NCI-H526 (cell line): ENCODE measurements around the gene ARL8A.

ENCODE experiments used
- DNase-seq, 2 experiments: peaks; one replicate each; lab custom pipeline; 2025; lab: John Stamatoyannopoulos, UW

Gene ARL8A

GRCh38 chr1:202135221-202135721 is 9.3 kb downstream of the ARL8A start:
- DNase-seq = peak; percentile 32 to 71

DNA sequence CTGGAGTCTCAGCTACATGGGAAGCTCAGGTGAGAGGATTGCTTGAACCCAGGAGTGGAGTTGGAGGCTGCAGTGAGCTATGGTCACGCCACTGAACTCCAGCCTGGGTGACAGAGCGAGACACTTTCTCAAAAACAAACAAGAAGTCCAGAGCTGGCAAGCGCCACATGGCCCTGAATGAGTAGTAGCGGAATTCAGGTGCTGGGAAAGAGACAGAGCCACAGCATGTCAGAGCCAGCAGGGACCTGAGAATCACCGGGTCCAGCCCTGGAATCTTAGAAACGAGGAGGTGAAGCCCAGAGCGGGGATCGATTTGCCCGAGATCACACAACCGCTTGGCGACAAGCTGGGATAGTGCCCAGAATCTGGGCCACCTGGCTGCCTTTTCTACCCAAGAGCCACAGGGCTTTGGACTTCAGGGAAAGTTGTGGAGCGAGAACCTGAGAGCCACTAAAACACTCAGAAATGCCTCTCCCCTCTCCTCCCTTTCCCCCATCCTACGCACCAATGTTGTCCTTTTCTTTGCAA is 9.8 kb downstream of the ARL8A start:
- DNase-seq = no peak

GRCh38 chr1:202133989-202134388 is 10.5 kb downstream of the ARL8A start:
- DNase-seq = no peak

DNA sequence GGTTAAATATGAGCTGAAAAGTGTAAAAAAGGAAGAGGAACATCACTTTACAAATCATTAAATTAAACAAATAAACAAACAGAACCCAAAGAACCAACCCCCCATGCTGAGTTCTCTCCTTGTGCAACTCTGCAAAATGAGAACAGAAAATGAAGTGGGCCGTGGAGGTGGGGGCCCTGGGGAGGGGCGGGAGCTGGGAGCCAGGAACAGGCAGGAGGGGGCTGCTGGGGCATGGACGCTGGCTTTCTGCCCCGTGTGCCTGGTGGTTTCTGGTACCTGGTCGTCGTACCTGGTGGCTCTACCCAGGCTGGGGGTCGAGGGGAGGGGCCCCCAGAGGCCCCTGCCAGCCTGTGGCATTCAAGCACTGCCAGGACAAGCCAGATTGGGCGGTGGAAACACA is 11.0 kb downstream of the ARL8A start:
- DNase-seq = no peak

DNA sequence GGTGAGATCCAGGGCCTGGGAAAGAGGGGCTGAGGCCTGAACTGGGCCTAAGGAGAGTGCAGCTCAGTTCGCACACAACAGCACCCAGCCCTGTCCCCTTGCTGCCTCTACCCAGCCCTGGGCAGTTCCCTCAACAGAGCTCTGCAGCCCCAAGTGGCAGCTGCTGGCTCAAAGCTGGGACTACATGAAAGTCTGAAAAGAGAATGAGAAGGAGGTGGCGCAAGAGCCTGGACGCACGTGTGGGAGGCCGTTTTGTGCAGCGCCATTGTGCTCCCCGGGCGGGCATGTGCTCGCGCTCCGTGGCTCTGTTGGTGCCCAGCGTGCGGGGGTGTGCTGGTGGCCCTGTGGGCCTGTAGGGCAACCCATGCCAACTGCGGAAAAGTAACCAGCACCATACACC is 11.5 kb downstream of the ARL8A start:
- DNase-seq = no peak

DNA sequence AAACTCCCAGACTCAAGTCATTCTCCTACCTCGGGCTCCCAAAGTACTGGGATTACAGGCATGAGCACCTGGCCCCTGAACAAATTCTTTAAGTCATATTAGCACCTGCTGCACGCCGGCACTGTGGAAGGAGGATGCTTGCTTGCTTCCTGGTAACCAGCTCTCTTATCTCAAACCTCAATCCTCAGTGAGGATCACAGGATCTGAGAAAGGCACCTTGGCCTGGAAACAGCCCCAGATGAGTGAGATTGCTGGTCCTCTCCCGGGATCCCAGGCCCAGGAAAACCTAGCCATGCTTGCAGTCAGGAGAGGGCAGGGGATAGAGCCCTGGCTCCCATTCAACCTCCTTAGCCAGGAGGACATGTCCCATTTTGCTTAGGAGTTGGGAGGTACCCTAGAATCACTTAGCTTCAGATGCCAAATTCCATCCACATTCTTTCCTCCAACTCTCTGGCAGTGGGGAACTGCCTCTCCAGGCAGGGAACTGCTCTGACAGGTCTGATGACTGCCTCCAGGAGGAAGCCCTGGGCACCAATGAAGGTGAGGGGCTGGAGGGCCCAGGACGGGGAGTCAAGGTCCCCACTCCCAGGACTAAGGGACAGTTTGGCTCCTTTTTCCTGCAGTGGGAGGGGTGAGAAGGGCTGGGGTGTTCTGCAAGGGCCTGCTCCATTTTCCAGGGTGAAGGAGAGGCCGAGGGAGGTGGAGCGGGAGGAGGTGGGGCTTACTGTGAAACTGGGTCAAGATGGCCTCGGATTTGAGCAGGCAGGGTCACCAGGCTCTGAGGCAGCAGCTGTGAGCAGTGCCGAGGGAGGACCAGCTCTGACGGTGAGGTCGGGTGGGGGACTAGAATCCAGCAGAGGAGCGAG is 12.3 kb downstream of the ARL8A start:
- no peak for DNase-seq

- no peak for DNase-seq
Observed at GRCh38 chr1:202130816-202131522, 13.6 kb downstream of the ARL8A start.

DNA sequence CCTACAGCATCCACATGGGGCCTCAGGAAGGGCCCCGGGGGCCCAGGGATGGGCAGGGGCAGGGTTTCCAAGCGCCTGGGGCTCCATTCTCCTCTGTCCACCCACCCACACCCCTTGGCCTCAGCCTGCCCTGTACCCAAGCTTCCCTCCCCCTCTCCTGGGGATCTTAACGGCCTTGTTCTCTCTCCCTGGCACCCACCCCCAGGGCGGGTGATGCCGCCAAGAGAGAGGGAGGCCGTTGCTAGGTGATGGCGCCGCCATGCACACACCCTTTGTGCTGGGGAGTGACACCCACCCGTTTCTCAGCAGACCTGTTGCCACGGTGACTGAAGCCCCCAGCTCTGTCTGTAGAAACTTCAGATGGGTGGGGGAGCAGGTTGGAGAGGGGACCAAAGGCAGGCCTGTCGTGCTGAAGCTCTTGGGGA is 14.2 kb downstream of the ARL8A start:
- peak; percentile 15 to 42 for DNase-seq

- peak in 1 of 2 experiments; percentile 27 for DNase-seq
Observed at GRCh38 chr1:202129453-202130296, 14.9 kb downstream of the ARL8A start.

GRCh38 chr1:202127836-202128622 is 16.5 kb downstream of the ARL8A start:
- DNase-seq = no peak

DNA sequence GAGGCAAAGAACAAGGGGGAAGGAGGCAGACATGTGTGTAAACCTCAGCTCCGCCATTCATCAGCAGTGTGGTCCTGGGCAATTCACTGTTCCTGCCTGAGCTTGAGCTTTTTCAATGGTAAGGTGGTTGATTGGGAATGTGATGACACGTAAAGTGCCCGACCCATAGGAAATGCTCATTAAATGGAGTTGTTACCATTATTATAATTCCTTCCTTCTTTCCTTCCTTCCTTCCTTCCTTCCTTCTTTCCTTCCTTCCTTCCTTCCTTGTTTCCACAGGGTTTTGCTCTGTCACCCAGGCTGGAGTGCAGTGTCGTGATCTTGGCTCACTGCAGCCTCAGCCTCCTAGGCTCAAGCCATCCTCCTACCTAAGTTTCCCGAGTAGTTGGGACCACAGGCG is 17.5 kb downstream of the ARL8A start:
- DNase-seq = no peak

- no peak for DNase-seq
Observed at GRCh38 chr1:202126426-202126825, 18.1 kb downstream of the ARL8A start.

DNA sequence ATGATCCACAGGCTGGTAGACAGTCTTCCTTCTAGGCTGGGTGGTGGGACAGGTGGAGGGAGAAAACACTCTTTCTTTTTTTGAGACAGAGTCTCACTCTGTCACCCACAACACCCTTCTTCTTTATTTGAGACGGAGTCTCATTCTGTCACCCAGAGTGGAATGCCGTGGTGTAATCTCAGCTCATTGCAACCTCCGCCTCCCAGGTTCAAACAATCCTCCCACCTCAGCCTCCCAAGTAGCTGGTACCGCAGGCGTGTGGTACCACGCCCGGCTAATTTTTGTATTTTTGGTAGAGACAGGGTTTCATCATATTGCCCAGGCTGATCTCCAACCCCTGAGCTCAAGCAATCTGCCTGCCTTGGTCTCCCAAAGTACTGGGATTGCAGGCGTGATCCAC is 18.9 kb downstream of the ARL8A start:
- no peak for DNase-seq

DNA sequence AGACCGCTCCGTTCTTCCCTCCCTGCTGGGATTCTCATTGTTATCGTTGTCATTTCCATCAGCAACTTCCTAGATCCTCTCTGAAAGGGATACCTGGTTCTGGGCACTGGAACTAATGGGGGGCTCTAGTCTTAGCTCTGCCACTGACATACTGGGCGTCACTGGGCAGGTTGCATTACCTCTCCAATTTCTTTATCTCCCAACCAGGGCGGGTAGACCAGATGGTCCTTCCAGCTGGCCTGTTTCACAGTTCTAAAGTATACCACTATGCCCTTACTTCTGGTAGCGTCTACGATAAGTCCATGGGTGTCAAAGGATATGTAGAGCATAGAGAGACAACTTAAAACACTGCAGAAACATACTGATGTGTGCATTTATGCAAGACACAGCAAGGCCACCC is 20.4 kb downstream of the ARL8A start:
- no peak for DNase-seq

DNA sequence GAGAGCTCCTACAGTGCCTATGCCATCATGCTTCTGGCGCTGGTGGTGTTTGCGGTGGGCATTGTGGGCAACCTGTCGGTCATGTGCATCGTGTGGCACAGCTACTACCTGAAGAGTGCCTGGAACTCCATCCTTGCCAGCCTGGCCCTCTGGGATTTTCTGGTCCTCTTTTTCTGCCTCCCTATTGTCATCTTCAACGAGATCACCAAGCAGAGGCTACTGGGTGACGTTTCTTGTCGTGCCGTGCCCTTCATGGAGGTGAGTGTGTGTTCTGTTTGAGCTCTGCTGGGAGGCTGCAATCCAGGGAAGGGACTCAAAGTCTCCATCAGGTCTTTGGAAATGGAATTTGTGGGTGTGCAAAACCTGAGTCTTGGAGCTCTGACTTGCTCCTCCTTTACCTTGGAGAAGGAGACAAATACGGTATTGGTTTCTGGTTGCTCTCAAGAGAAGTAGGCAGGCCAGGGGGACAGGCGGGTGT is 21.2 kb downstream of the ARL8A start:
- no peak for DNase-seq

DNA sequence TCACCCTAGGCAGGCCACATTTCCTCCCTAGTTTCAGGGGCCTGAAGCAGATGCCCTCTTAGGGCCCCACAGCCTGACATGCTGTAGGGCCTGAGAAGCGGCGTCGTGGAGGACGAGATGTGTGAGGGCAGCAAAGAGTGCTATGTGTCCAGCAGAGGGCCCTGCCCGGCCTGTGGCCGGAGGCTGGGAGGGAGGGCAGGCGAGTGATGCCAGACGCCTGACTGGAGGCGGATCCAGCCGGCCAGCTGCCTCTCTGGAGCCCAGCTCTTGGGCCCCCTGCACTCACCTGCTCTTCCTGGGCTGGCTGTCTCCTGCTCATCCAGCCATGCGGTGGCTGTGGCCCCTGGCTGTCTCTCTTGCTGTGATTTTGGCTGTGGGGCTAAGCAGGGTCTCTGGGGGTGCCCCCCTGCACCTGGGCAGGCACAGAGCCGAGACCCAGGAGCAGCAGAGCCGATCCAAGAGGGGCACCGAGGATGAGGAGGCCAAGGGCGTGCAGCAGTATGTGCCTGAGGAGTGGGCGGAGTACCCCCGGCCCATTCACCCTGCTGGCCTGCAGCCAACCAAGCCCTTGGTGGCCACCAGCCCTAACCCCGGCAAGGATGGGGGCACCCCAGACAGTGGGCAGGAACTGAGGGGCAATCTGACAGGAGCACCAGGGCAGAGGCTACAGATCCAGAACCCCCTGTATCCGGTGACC is 21.8 kb downstream of the ARL8A start, which contains the start of gene GPR37L1:
TSS of gene GPR37L1 (plus strand) at position 279 of the 697 bp plus-strand sequence. CDS start at position 326, 47 bp downstream.
- DNase-seq = no peak

DNA sequence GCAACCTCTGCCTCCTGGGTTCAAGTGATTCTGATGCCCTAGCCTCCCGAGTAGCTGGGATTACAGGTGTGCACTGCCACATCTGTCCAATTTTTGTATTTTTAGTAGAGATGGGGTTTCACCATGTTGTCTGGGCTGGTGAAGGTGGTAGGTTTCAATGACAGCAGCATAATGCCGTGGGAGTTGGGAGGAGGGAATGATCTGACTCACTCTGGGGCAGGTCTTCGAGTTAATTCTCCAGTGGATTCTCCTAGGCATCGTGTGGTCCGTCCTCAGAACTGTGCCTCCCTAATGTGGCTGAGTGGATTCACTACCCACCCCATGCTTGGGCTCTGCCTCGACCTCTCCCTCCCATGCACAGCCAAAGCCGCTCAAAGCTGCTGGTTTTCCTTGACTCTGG is 23.5 kb downstream of the ARL8A start:
- no peak for DNase-seq

DNA sequence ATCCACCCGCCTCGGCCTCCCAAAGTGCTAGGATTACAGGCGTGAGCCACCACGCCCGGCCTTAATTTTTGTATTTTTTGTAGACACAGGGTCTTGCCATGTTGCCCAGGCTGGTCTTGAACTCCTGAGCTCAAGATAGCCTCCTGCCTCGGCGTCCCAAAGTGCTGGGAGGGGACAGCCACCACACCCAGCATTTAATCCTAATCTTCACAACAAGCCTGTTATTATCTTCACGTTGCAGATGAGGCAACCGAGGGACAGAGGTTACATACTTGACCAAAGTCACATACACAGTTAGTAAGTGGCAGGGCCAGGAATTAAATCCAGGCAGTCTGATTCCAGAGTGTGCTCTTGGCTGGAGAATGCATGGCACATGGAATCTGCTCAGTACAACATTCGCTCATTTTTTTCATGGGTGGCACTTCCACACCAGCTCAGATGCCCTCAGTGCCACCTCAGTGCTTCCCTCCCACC is 26.6 kb downstream of the ARL8A start:
- no peak for DNase-seq

- DNase-seq = no peak
Observed at GRCh38 chr1:202116287-202116686, 28.2 kb downstream of the ARL8A start.

GRCh38 chr1:202113690-202114300 is 30.7 kb downstream of the ARL8A start:
- peak; percentile 90 to 92 for DNase-seq
